IPS-NIHi7 (cell line): ENCODE data around the gene C5orf63.
"Not testable (repeated sequence)": the region's sequence is repeated elsewhere in the genome, so short reads cannot be mapped to it uniquely, and the experiment has no call there.

ENCODE experiments used
- DNase-seq: peaks from one replicate; pipeline ENCODE4 v3.0.0; 2012; ENCODE audit warnings: mixed read lengths; ENCODE audit errors: extremely low spot score

Gene C5orf63

GRCh38 chr5:127072861-127073846 lies at the start of gene C5orf63:
C5orf63 (minus strand) TSS chr5:127073502; CDS start chr5:127058995, 14,507 bp downstream.
- peak; percentile 45 for DNase-seq

- DNase-seq, result no peak
These were observed 39.1 kb upstream of the C5orf63 start for GRCh38 chr5:127112347-127112864.

- DNase-seq, result no peak
These were observed 37.8 kb upstream of the C5orf63 start for GRCh38 chr5:127111112-127111511.

- not testable (repeated sequence) for DNase-seq
These were observed 35.4 kb upstream of the C5orf63 start for GRCh38 chr5:127108624-127109260.

GRCh38 chr5:127101935-127102334 lies 28.6 kb upstream of the C5orf63 start:
- DNase-seq, result no peak

GRCh38 chr5:127101533-127101932 lies 28.2 kb upstream of the C5orf63 start:
- DNase-seq, result no peak

GRCh38 chr5:127098241-127098640 lies 24.9 kb upstream of the C5orf63 start:
- no peak for DNase-seq

GRCh38 chr5:127097278-127097677 lies 24.0 kb upstream of the C5orf63 start:
- no peak for DNase-seq

GRCh38 chr5:127096328-127096993 lies 23.2 kb upstream of the C5orf63 start:
- no peak for DNase-seq

- no peak for DNase-seq
These were observed 21.0 kb upstream of the C5orf63 start for GRCh38 chr5:127094161-127094814.

GRCh38 chr5:127092690-127093089 lies 19.4 kb upstream of the C5orf63 start:
- DNase-seq, result peak; percentile 50

GRCh38 chr5:127089191-127089590 lies 15.9 kb upstream of the C5orf63 start:
- no peak for DNase-seq

GRCh38 chr5:127088251-127088650 lies 14.9 kb upstream of the C5orf63 start:
- no peak for DNase-seq

- no peak for DNase-seq
These were observed 13.3 kb upstream of the C5orf63 start for GRCh38 chr5:127086589-127086988.

- DNase-seq, result no peak
These were observed 12.5 kb upstream of the C5orf63 start for GRCh38 chr5:127085796-127086195.

- no peak for DNase-seq
These were observed 12.1 kb upstream of the C5orf63 start for GRCh38 chr5:127085371-127085770.

- DNase-seq, result no peak
These were observed 11.4 kb upstream of the C5orf63 start for GRCh38 chr5:127084656-127085055.

GRCh38 chr5:127083711-127084110 lies 10.4 kb upstream of the C5orf63 start:
- no peak for DNase-seq

GRCh38 chr5:127079994-127080491 lies 6.7 kb upstream of the C5orf63 start:
- peak; percentile 67 for DNase-seq

- DNase-seq, result no peak
These were observed 4.1 kb upstream of the C5orf63 start for GRCh38 chr5:127077366-127077765.
